ENCODE results near the gene ADIPOR2. TPM values are rescaled to one million over a fixed set of nuclear protein-coding genes. Genes with fewer than 3 reads are reported as not detected.
A peak's percentile ranks its signal among the peaks of the same experiment; 100 is the strongest.

ADIPOR2 gene
- total and polyA plus RNA-seq, 4 donors: 26.6 to 68.3 (median 41.7) TPM

DNA sequence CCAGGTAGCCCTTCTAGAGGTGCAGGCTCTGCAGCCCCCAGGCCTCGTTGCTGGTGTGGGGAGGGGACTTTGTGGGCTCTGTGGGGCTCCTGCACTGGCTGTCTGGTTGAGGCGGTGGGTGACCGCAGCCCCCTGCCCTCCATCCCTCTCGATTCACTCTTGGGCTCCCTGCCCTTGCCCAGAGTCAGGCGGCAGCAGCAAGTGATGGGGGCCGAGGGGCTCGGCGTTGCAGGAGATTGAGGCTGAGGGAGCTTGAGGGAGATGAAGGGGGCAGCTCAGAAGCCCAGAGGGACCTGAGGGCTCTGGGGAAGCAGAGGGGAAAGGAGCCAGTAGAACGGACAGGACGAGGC lies 120.0 kb downstream of the ADIPOR2 start:
- WGBS: 89% methylated on average over 10 of the region's 10 CpGs
- no peak overlapping the region for H3K4me3 ChIP-seq (ENCODE audit: low read depth in 1 of 3, low read length in 3 of 3)
- H3K27ac ChIP-seq (ENCODE audit: low read depth in 1 of 2, low read length in 2 of 2): no peak overlapping the region
- H3K9me3 ChIP-seq (ENCODE audit: control insufficient read depth in 4 of 4, low read length in 3 of 4): no peaks in the 10 kb centered on the region
- DNase-seq (ENCODE audit: low spot score): no peak
- H3K36me3 ChIP-seq (ENCODE audit: control insufficient read depth in 4 of 4, insufficient read depth in 3 of 4, low read depth in 1 of 4, low read length in 3 of 4): no peaks in the 10 kb centered on the region
- H3K9ac ChIP-seq (ENCODE audit: low read depth in 1 of 2, low read length in 2 of 2): no peak overlapping the region
- TF ChIP-seq RXRA (IDR thresholded peaks at IDR 0.05) (no peak), FOXA1 (IDR thresholded peaks at IDR 0.05) (no peak)
- no peaks in the 10 kb centered on the region for H3K4me1 ChIP-seq (ENCODE audit: control insufficient read depth in 4 of 4, insufficient read depth in 4 of 4, low read length in 3 of 4)
- H3K27me3 ChIP-seq (ENCODE audit: control insufficient read depth in 4 of 4, insufficient read depth in 4 of 4, low read length in 3 of 4): no peaks in the 10 kb centered on the region

DNA sequence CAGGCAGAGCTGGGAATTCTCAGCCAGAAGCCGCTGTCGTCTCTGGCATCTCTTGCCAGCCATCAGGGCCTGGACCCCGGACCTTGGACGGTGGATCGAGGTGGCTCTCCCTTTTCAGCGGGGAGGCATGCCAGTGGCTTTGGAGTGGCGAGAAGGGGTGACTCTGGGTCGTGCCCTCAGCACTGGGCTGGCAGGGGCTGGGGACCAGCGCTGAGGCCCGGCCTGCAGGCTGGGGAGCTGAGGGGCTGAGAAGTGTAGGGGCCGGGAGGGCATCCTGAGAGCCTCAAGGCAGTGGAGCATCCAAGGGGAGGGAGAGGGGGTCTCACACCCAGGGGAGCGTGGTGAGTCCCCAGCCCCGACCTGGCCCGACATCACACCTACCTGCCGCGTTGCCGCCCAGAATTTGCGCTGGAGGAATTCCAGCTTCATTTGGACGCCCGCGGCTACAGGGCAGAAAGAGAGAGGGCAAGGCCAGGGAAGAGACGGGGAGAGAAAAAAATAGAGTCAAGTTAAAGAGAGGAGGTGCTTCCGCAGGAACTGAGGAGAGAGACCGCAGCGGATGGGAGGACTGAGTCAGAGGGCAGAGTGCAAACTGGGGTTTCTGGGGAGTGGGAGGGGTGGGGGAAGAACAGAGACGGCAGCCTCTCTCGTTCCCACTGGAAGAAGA lies 120.5 kb downstream of the ADIPOR2 start:
- Histone ChIP-seq H3K9ac (ENCODE audit: low read depth in 1 of 2, low read length in 2 of 2) (no peak overlapping the region), H3K4me3 (ENCODE audit: low read depth in 1 of 3, low read length in 3 of 3) (no peak overlapping the region)
- no peak for DNase-seq (ENCODE audit: low spot score)

DNA sequence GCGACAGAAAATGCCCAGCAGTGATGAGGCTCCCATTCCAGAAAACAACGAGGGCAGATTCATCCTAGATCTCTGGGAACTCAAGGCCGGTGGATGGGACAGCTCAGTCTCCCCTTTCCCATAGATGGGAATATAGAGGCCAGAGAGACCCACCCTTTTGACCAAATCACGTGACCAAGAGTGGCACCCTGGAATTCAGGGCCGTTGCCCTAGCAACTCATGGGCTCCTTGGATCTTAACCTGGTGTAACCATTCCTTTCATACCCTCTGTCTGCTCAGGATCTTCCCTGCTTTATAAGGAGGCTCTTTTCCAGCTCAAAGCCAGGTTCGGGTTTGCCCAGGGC lies 121.0 kb downstream of the ADIPOR2 start:
- WGBS: 78% methylated on average over 6 of the region's 6 CpGs
- Histone ChIP-seq H3K4me3 (ENCODE audit: low read depth in 1 of 3, low read length in 3 of 3) (no peak overlapping the region), H3K27me3 (ENCODE audit: control insufficient read depth in 4 of 4, insufficient read depth in 4 of 4, low read length in 3 of 4) (no peaks in the 10 kb centered on the region), H3K4me1 (ENCODE audit: control insufficient read depth in 4 of 4, insufficient read depth in 4 of 4, low read length in 3 of 4) (no peaks in the 10 kb centered on the region), H3K9me3 (ENCODE audit: control insufficient read depth in 4 of 4, low read length in 3 of 4) (no peaks in the 10 kb centered on the region), H3K36me3 (ENCODE audit: control insufficient read depth in 4 of 4, insufficient read depth in 3 of 4, low read depth in 1 of 4, low read length in 3 of 4) (no peaks in the 10 kb centered on the region), H3K9ac (ENCODE audit: low read depth in 1 of 2, low read length in 2 of 2) (no peak overlapping the region), H3K27ac (ENCODE audit: low read depth in 1 of 2, low read length in 2 of 2) (peak overlapping the region in 1 of 2 donors; percentile 55)
- DNase-seq (ENCODE audit: low spot score): no peak
- no peak for TF ChIP-seq TAF1 (conservative IDR thresholded peaks at IDR 0.05)
- TF ChIP-seq, protein P1, sequence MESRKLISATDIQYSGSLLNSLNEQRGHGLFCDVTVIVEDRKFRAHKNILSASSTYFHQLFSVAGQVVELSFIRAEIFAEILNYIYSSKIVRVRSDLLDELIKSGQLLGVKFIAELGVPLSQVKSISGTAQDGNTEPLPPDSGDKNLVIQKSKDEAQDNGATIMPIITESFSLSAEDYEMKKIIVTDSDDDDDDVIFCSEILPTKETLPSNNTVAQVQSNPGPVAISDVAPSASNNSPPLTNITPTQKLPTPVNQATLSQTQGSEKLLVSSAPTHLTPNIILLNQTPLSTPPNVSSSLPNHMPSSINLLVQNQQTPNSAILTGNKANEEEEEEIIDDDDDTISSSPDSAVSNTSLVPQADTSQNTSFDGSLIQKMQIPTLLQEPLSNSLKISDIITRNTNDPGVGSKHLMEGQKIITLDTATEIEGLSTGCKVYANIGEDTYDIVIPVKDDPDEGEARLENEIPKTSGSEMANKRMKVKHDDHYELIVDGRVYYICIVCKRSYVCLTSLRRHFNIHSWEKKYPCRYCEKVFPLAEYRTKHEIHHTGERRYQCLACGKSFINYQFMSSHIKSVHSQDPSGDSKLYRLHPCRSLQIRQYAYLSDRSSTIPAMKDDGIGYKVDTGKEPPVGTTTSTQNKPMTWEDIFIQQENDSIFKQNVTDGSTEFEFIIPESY (IDR thresholded peaks at IDR 0.05): no peak
- TF ChIP-seq SP1 (IDR thresholded peaks at IDR 0.05): no peak
- no peak for TF ChIP-seq HNF4G (IDR thresholded peaks at IDR 0.05)
- TF ChIP-seq, protein P2, sequence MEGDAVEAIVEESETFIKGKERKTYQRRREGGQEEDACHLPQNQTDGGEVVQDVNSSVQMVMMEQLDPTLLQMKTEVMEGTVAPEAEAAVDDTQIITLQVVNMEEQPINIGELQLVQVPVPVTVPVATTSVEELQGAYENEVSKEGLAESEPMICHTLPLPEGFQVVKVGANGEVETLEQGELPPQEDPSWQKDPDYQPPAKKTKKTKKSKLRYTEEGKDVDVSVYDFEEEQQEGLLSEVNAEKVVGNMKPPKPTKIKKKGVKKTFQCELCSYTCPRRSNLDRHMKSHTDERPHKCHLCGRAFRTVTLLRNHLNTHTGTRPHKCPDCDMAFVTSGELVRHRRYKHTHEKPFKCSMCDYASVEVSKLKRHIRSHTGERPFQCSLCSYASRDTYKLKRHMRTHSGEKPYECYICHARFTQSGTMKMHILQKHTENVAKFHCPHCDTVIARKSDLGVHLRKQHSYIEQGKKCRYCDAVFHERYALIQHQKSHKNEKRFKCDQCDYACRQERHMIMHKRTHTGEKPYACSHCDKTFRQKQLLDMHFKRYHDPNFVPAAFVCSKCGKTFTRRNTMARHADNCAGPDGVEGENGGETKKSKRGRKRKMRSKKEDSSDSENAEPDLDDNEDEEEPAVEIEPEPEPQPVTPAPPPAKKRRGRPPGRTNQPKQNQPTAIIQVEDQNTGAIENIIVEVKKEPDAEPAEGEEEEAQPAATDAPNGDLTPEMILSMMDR (IDR thresholded peaks at IDR 0.05; ENCODE audit: low read depth, low read length, missing input control): no peak
- TF ChIP-seq, protein P3, sequence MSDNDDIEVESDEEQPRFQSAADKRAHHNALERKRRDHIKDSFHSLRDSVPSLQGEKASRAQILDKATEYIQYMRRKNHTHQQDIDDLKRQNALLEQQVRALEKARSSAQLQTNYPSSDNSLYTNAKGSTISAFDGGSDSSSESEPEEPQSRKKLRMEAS (IDR thresholded peaks at IDR 0.05): no peak
- TF ChIP-seq RXRA (IDR thresholded peaks at IDR 0.05): no peak

More for the DNA sequence above, 120.5 kb downstream of the ADIPOR2 start:
- Histone ChIP-seq H3K4me1 (ENCODE audit: control insufficient read depth in 4 of 4, insufficient read depth in 4 of 4, low read length in 3 of 4) (no peaks in the 10 kb centered on the region), H3K9me3 (ENCODE audit: control insufficient read depth in 4 of 4, low read length in 3 of 4) (no peaks in the 10 kb centered on the region), H3K36me3 (ENCODE audit: control insufficient read depth in 4 of 4, insufficient read depth in 3 of 4, low read depth in 1 of 4, low read length in 3 of 4) (no peaks in the 10 kb centered on the region), H3K27ac (ENCODE audit: low read depth in 1 of 2, low read length in 2 of 2) (peak overlapping the region in 1 of 2 donors; percentile 55), H3K27me3 (ENCODE audit: control insufficient read depth in 4 of 4, insufficient read depth in 4 of 4, low read length in 3 of 4) (no peaks in the 10 kb centered on the region)
- no peak for TF ChIP-seq HNF4A (conservative IDR thresholded peaks at IDR 0.05)
- WGBS: 67% methylated on average over 27 of the region's 27 CpGs
